SK-N-SH (cell line): ENCODE data around the gene FBF1. TPM values are rescaled to one million over a fixed set of nuclear protein-coding genes. Genes with fewer than 3 reads are reported as not detected.

ENCODE experiments used
- CTCF ChIA-PET: fragments of 300-600, 350-600 bp; formaldehyde crosslinking; extraction: SDS; loops from one replicate; lab custom pipeline; 2021; lab: Yijun Ruan, JAX
- POLR2A ChIA-PET: fragments of 350-600 bp; sonication (Branson Sonifier 250); formaldehyde crosslinking; extraction: SDS; loops from one replicate; lab custom pipeline; 2020; ENCODE audit warnings: antibody characterized with exemption, inconsistent platforms; lab: Yijun Ruan, JAX
- DNase-seq: peaks from one replicate; pipeline ENCODE4 v3.0.0; 2012
- H2AFZ ChIP-seq: fragments of 200-600 bp; sonication (generic); 2 replicates; pipeline ENCODE4 v1.8.1; 2016; ENCODE audit warnings: antibody characterized with exemption, mild to moderate bottlenecking, low read depth
- H3F3A ChIP-seq: fragments of 200-600 bp; sonication (generic); replicated peaks from 2 replicates; pipeline ENCODE3; 2016; ENCODE audit warnings: antibody characterized with exemption, mild to moderate bottlenecking; ENCODE audit not compliant: insufficient read depth
- H3K27ac ChIP-seq, 2 experiments: fragments of 200-500 bp in 1 of 2; fragments of 200-600 bp in 1 of 2; sonication (Bioruptor generic) in 1 of 2; sonication (generic), shearing (Covaris generic) in 1 of 2; 2 replicates each; pipeline versions ENCODE4 v1.5.1 to v1.6.1; 2014 to 2016; ENCODE audit warnings: low read depth in 2 of 2, inconsistent platforms in 1 of 2, low read length in 1 of 2, mild to moderate bottlenecking in 1 of 2, mixed read lengths in 1 of 2
- H3K27me3 ChIP-seq: fragments of 200-600 bp; sonication (generic), shearing (Covaris generic); 2 replicates; pipeline ENCODE4 v1.6.1; 2016; ENCODE audit warnings: mixed run types; ENCODE audit not compliant: insufficient read depth
- H3K36me3 ChIP-seq, 2 experiments: fragments of 200-500 bp in 1 of 2; fragments of 200-600 bp in 1 of 2; sonication (Bioruptor generic) in 1 of 2; sonication (generic) in 1 of 2; replicated peaks in 1 of 2; 2 replicates each; pipeline versions ENCODE3 to v1.5.1; 2014 to 2016; ENCODE audit warnings: low read length in 1 of 2, mild to moderate bottlenecking in 1 of 2; ENCODE audit not compliant: insufficient read depth in 2 of 2, control insufficient read depth in 1 of 2
- H3K4me1 ChIP-seq, 2 experiments: fragments of 200-500 bp in 1 of 2; fragments of 200-600 bp in 1 of 2; sonication (Bioruptor generic) in 1 of 2; sonication (generic), shearing (Covaris generic) in 1 of 2; 2 replicates each; pipeline versions ENCODE4 v1.5.1 to v1.6.1; 2014 to 2016; ENCODE audit warnings: low read depth in 1 of 2, low read length in 1 of 2, mixed run types in 1 of 2; ENCODE audit not compliant: insufficient read depth in 2 of 2, control insufficient read depth in 1 of 2
- H3K4me2 ChIP-seq: fragments of 200-600 bp; sonication (generic), shearing (Covaris generic); 2 replicates; pipeline ENCODE4 v1.6.1; 2017; ENCODE audit warnings: mixed run types
- H3K4me3 ChIP-seq, 2 experiments: fragments of 200-500 bp in 1 of 2; fragments of 200-600 bp in 1 of 2; sonication (Bioruptor generic) in 1 of 2; sonication (generic), shearing (Covaris generic) in 1 of 2; 2 replicates each; pipeline versions ENCODE4 v1.5.1 to v1.8.1; 2014 to 2016; ENCODE audit warnings: low read depth in 2 of 2, inconsistent platforms in 1 of 2, low read length in 1 of 2, mild to moderate bottlenecking in 1 of 2, mixed read lengths in 1 of 2, moderate library complexity in 1 of 2
- H3K79me2 ChIP-seq: fragments of 200-600 bp; sonication (generic); 2 replicates; pipeline ENCODE4 v1.8.1; 2017; ENCODE audit warnings: mild to moderate bottlenecking; ENCODE audit not compliant: insufficient read depth
- H3K9ac ChIP-seq: fragments of 200-600 bp; sonication (generic); 2 replicates; pipeline ENCODE4 v1.6.1; 2017; ENCODE audit warnings: mixed run types
- H3K9me2 ChIP-seq: fragments of 200-600 bp; sonication (generic); 2 replicates; pipeline ENCODE4 v1.6.1; 2017; ENCODE audit warnings: mixed run types
- H3K9me3 ChIP-seq: fragments of 200-600 bp; sonication (generic); 2 replicates; pipeline ENCODE4 v1.6.1; 2017; ENCODE audit warnings: mixed run types, mild to moderate bottlenecking, moderate library complexity
- H4K20me1 ChIP-seq: fragments of 200-600 bp; sonication (generic); 2 replicates; pipeline ENCODE4 v1.6.1; 2017; ENCODE audit warnings: mild to moderate bottlenecking, mixed run types; ENCODE audit not compliant: insufficient read depth
- FOXJ3 ChIP-seq: sonication (generic); formaldehyde crosslinking; IDR thresholded peaks from 2 replicates; pipeline ENCODE4 v1.5.1; 2020; ENCODE audit warnings: mild to moderate bottlenecking, missing genetic modification reagents
- GABPA ChIP-seq: IDR thresholded peaks from 2 replicates; pipeline ENCODE4 v1.4.0; 2012; ENCODE audit warnings: low read depth, mild to moderate bottlenecking
- IRF3 ChIP-seq: fragments of 150-350 bp; IDR thresholded peaks from 2 replicates; pipeline ENCODE4 v1.6.1; 2016; ENCODE audit warnings: mild to moderate bottlenecking, low read depth, low read length
- JUND ChIP-seq: IDR thresholded peaks from 2 replicates; pipeline ENCODE4 v1.4.0; 2012
- MEF2A ChIP-seq: IDR thresholded peaks from 2 replicates; pipeline ENCODE4 v1.4.0; 2012; ENCODE audit warnings: low read depth, borderline replicate concordance
- MXI1 ChIP-seq: IDR thresholded peaks from 2 replicates; pipeline ENCODE4 v1.6.1; 2012; ENCODE audit warnings: mild to moderate bottlenecking, low read depth, low read length, improper control_type of control experiment
- PBX3 ChIP-seq: IDR thresholded peaks from 2 replicates; pipeline ENCODE4; 2012
- RAD21 ChIP-seq: IDR thresholded peaks from 2 replicates; pipeline ENCODE4 v1.6.1; 2012; ENCODE audit warnings: mild to moderate bottlenecking, low read length
- RCOR1 ChIP-seq: fragments of 150-350 bp; IDR thresholded peaks from 2 replicates; pipeline ENCODE4 v1.6.1; 2017; ENCODE audit warnings: antibody characterized with exemption, low read length
- REST ChIP-seq: IDR thresholded peaks from 2 replicates; pipeline ENCODE4 v1.6.1; 2012; ENCODE audit warnings: mild to moderate bottlenecking, low read depth, low read length, moderate library complexity
- TCF12 ChIP-seq: IDR thresholded peaks from 2 replicates; pipeline ENCODE4 v1.4.0; 2012
- TEAD4 ChIP-seq: IDR thresholded peaks from 2 replicates; pipeline ENCODE4 v1.4.0; 2012; ENCODE audit warnings: mild to moderate bottlenecking, borderline replicate concordance; ENCODE audit not compliant: insufficient read depth
- WGBS: methylation state at CpG from one replicate; pipeline ENCODE4 v1.1.6; 2017; ENCODE audit warnings: low lambda C conversion rate; 5-methylcytosine and 5-hydroxymethylcytosine counted together
- polyA plus RNA-seq, 3 experiments: library from polyadenylated mRNA; depleted of rRNA; stranded (reverse); fragments of >200 nt; gene quantifications; 2 replicates each; pipeline ENCODE4 v1.2.3, GENCODE V29; 2012

FBF1 gene
- polyA plus RNA-seq, 1 of the 3 experiments (the other 2 are of a cell fraction): 19.0 TPM

- H3K9me2 ChIP-seq: no peaks in the 10 kb centered on the region
- H3K36me3 ChIP-seq: no peaks in the 10 kb centered on the region
- no peak overlapping the region for H3K4me3 ChIP-seq
- no peak for TF ChIP-seq FOXJ3 (CRISPR knock-in tag)
- no peak for TF ChIP-seq GABPA
- no peak for TF ChIP-seq PBX3
- no peak for TF ChIP-seq TEAD4
- TF ChIP-seq JUND: no peak
- TF ChIP-seq IRF3: no peak
- no peak for TF ChIP-seq REST
- TF ChIP-seq TCF12: no peak
- no peak for TF ChIP-seq MEF2A
- TF ChIP-seq RAD21: no peak
- TF ChIP-seq MXI1: no peak
- TF ChIP-seq RCOR1: no peak
- ChIA-PET CTCF (interaction anchor here (0.7 to 15.4 kb wide), 3 partner anchors 13 to 97 kb away, joined by 3 to 214 read pairs (median 12); partner anchors contain the start of gene TRIM65), POLR2A (interaction anchor here (1.3 to 1.5 kb wide), 2 partner anchors 13 to 100 kb away, joined by 4 read pairs; no protein-coding TSS in a partner anchor)
- H2AFZ ChIP-seq: no peak overlapping the region
- H3K9ac ChIP-seq: no peak overlapping the region
- peaks cover 18 to 27% of the 10 kb centered on the region in 2 experiments; a peak in 3 of 4 replicates for H3K4me1 ChIP-seq
- no peak overlapping the region for H3K27ac ChIP-seq
- H3K4me2 ChIP-seq: no peak overlapping the region
- DNase-seq: no peak
- no peaks in the 10 kb centered on the region for H3K27me3 ChIP-seq
- no peaks in the 10 kb centered on the region for H3K9me3 ChIP-seq
- no peaks in the 10 kb centered on the region; the same call in 1 of the 2 replicates for H4K20me1 ChIP-seq
- H3F3A ChIP-seq: peaks cover 33% of the 10 kb centered on the region
- WGBS: 88% methylated on average over 7 of the region's 7 CpGs
- no peaks in the 10 kb centered on the region for H3K79me2 ChIP-seq
Observed at GRCh38 chr17:75880266-75880665, 60.6 kb downstream of the FBF1 start.
